NCI-H2081 (cell line): Measurements from ENCODE around the gene PUM1.

Experiments used
- DNase-seq, 2 experiments: peaks; one replicate each; lab custom pipeline; 2025; lab: John Stamatoyannopoulos, UW

Gene PUM1

GRCh38 chr1:30906631-30907441 lies 158.7 kb downstream of the PUM1 start:
- no peak for DNase-seq

DNA sequence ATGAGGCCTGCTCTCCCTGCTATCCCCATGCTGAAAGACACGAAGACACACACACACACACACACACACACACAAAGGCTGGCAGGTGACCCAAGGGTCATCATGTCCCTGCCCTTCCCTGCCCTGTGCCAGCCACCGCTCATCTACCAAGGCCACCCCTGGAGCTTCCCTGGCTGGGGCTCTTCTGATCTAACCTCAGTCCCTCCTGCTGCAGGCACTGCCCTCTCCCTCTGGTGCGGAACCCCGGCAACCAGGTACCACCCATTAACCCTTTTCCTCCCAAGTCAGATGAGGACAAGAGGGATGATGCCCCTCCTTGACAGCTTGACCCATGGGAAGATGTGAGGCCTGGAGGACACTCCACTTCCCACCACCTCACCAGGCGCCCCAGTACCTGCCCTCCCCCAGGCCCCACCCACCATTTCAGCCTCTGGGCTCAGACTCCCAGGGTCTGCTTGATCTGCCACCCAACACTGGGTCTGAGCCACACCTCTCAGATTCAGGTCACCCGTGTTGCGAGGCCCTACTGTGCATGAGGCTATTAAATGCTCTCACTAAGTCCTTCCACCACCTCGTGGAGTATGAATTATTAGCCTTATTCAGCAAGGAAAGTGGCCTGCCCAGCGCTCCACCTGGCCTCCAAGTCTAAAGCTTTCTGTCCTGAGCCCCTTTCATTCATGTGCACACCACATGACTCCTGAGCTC lies 159.4 kb downstream of the PUM1 start:
- no peak for DNase-seq

GRCh38 chr1:30905403-30905802 lies 160.1 kb downstream of the PUM1 start:
- no peak for DNase-seq

DNA sequence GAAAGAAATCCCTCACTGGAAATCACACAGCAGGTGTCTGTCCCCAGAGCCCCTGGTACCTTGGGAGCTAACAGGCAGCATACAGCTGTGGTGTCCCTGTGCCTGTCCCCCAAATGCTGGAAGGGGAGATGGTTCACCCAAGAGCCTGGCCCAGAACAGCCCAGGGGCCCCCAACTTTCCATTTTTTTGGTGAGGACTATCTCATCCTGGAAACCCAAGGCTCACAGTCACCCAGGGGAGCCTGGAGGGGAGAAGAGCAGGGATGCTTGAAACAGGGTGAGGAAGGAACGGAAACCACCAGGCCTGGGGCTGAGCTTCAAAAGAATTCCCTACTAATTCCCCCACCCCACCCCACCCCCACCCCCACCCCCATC lies 160.6 kb downstream of the PUM1 start:
- no peak for DNase-seq

GRCh38 chr1:30904191-30904961 lies 161.1 kb downstream of the PUM1 start:
- no peak for DNase-seq

DNA sequence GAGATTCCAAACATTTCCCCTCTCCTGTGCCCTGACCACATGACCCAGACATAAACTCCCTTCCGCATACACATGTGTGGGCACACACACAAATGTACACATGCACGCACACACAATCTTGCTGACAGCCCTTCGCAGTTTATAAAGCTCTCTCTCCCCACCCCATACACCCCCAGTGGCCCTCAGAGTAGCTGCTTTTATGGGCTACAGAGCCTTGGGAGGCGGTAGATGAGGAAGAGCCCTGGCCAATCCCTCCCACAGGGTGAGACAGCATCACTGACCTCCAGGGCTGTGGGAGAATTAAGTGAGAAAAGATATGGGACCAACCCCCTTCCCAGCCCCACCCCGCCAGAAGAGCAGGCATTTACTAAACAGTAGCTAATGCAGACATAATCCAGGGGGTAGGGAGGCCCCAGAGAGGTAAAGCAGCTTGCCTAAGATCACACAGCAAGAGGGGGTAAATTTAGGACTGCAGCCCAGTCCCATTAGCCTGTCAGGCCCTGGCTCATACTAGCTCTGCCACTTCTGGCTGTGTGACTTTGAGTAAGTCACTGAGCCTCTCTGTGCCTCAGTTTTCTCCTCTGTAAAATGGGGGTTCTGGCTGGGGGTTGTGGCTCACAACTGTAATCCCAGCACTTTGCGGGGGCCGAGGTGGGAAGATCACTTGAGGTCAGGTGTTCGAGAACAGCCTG lies 162.0 kb downstream of the PUM1 start:
- DNase-seq = no peak

- no peak for DNase-seq
Observed at GRCh38 chr1:30902593-30903290, 162.8 kb downstream of the PUM1 start.

GRCh38 chr1:30901798-30902581 lies 163.5 kb downstream of the PUM1 start:
- DNase-seq = no peak

GRCh38 chr1:30900931-30901560 lies 164.5 kb downstream of the PUM1 start:
- no peak for DNase-seq

DNA sequence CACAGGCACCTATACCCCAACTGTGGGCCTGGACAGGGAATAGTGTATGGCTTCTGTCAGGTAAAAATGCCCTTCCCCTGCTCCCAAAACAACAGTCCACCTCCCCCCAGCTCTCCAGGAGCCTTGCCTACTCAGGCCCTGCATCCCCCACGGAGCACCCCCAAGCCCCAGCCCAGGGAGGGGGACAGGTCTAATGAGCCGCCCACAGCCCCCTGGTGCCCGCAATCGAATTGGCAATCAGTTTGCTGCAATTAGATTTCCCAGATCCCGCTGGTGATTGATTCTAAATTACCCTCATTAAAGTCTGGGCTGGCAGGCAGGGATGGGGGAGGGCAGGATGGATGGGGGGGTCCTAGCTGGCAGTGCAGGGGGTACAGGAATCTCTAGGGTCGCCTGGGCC lies 165.0 kb downstream of the PUM1 start:
- no peak for DNase-seq

DNA sequence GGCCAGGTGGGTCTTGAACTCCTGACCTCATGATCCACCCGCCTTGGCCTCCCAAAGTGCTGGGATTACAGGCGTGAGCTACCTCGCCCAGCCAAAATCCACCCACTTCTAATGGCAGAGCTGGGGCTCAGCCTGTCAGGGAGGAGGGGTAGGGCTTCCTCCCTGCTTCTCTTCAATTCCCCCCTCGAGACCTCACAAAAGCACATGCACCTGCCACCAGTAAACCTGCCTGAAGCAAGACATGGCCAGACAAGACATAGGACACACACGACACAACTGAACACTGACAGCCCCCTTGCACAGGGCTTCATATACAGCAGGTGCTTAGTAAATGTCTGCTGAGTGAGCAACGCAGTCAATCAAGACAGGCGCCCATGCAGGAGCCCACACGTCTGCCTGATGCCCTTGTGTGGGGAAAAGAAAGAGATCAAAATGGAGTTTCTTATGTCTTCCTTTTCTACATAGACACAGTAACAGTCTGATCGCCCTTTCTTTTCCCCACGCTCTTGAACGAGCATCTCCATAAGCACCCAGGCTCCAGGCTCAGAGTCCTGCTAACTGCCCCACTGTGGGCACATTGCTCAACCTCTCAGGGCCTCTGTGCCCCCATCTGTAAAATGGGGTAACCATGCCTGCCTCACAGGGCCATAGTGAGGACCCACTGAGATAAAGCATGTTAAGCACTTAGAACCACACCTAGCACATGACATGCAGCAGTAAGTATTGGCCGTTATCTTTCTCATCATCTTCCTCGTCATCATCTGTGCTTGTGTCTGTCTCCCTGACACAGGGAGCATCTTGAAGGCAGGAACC lies 165.7 kb downstream of the PUM1 start:
- DNase-seq = no peak

- DNase-seq = no peak
Observed at GRCh38 chr1:30898031-30898815, 167.3 kb downstream of the PUM1 start.

DNA sequence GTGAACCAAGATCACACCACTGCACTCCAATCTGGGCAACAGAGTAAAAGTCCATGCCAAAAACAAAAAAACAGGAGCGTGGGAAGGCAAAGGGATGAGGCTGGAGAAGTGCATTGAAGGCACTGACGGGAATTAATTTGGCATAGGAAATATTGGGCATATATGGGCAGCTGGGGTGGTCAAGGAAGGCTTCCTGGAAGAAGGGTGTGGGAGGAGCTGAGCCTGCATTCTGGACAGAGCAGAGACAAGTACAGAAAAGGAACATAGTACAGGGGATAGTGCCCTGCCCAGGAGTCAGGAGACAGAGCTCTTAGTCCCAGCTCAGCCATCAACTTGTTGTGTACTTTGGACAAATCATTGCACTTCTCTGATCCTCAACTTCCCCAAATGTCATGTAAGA lies 168.6 kb downstream of the PUM1 start:
- no peak for DNase-seq

GRCh38 chr1:30895944-30896660 lies 169.4 kb downstream of the PUM1 start:
- no peak for DNase-seq

DNA sequence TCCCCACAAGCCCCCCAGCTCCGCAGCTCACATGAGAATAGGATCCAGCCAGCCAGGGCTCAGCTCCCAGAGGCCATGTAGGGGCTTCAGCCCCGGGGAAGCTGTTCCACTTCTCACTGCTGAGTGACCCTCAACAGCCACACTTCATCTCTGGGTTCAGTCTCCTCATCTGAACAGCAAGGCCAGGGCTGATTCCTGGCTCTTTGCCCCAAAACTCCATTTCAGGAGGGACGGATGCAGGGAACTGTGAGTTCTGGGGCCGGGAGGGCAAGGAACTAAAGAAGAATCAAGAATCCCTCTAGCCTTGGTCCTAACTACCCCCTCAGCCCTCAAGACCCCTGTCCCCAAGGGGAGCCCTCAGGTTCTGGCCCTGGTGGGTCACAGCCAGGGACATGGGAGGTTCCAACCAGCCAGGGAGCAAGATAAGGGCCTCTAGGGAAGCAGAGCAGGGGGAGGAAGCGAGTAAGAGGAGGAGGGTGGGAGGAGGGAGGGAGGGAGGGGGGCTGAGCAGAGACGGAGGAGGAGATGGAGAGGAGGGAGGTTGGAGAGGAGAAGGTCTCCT lies 170.1 kb downstream of the PUM1 start:
- no peak for DNase-seq

DNA sequence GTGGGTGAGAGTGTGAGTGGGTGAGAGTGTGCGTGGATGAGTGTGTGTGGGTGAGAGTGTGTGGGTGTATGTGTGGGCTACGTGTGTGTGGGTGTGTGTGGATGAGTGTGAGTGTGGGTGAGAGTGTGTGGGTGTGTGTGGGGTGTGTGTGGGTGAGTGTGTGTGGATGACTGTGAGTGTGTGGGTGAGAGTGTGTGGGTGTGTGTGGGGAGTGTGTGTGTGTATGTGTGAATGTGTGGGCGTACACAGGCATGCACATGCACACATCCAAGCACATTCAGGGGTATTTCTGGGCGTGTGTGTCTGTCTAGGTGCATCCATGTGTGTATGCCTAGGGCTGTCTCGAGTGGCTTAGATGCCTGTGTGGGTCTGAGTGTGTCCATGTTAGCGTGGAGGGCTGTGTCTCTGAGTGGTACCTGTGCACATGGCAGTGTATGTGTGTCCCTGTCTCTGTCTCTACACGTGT lies 171.0 kb downstream of the PUM1 start:
- no peak for DNase-seq

DNA sequence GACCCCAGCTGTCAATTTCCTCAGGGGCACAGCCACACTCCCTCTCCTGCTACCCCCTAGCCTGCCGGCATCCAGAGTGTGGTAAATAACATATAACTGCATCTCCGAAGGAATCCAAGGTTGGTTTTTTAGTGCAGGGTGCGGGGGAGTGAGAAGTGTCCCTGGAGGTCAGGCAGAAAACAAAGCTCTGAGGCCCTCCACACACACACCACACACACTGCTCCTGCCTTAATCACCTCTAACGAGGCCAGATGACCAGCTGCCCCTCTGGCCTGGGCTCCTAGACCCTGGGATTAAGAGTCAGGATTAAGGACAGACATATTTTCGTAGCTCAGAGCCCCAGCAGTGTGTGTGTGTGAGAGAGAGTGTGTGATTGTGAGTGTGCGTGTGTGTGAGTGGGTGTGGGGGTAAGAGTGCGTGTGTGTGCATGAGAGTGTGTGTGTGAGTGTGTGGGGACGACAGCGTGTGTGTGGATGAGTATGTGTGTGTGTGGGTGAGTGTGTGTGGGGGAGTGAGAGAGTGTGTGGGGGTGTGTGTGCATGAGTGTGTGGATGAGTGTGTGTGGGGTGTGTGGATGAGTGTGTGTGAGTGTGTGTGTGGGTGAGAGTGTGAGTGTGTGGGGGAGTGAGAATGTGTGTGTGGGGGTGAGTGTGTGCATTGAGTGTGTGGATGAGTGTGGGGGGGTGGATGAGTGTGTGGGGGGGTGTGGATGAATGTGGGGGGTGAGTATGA lies 171.6 kb downstream of the PUM1 start:
- DNase-seq = no peak
